IMR-90 (cell line): ENCODE results near the gene SLC9A3. TPM values are rescaled to one million over a fixed set of nuclear protein-coding genes. Genes with fewer than 3 reads are reported as not detected.

ENCODE experiments used
- ATAC-seq: fragments of 200-7000 bp; cut with Tn5 transposase; 2 replicates; pipeline ENCODE4 v1.9.1; 2020; ENCODE audit warnings: low read depth, mild to moderate bottlenecking, moderate library complexity
- BruUV-seq: library from RNA; stranded (reverse); fragments of 400-500 nt; replicated peaks from 2 replicates; lab custom pipeline; 2021; lab: Mats Ljungman, UMichigan
- CTCF ChIA-PET: fragments of 300-600 bp; formaldehyde crosslinking; extraction: SDS; loops from one replicate; lab custom pipeline; 2021; ENCODE audit warnings: antibody characterized with exemption; lab: Yijun Ruan, JAX
- POLR2A ChIA-PET: fragments of 300-600 bp; sonication (Branson Sonifier 250); formaldehyde crosslinking; loops from one replicate; lab custom pipeline; 2022; ENCODE audit warnings: antibody characterized with exemption; ENCODE audit not compliant: unreplicated experiment; lab: Charles Lee
- DNase-seq: peaks from one replicate; pipeline ENCODE4 v3.0.0; 2013
- H2AFZ ChIP-seq: replicated peaks from 2 replicates; pipeline ENCODE3; 2013; ENCODE audit warnings: low read length, mild to moderate bottlenecking; ENCODE audit not compliant: poor library complexity
- H2AK5ac ChIP-seq: 2 replicates; pipeline ENCODE4 v1.6.1; 2013; ENCODE audit warnings: low read depth, low read length, inconsistent platforms
- H2AK9ac ChIP-seq: replicated peaks from 2 replicates; pipeline ENCODE3; 2013; ENCODE audit warnings: mild to moderate bottlenecking, low read depth, low read length, moderate library complexity; ENCODE audit not compliant: poor library complexity
- H2BK120ac ChIP-seq: 2 replicates; pipeline ENCODE4 v1.6.1; 2013; ENCODE audit warnings: low read depth, low read length, inconsistent platforms
- H2BK15ac ChIP-seq: 3 replicates; pipeline ENCODE4 v1.6.1; 2013; ENCODE audit warnings: low read depth, low read length, inconsistent platforms
- H2BK20ac ChIP-seq: 2 replicates; pipeline ENCODE4 v1.6.1; 2013; ENCODE audit warnings: low read depth, mild to moderate bottlenecking, inconsistent platforms, low read length, moderate library complexity
- H2BK5ac ChIP-seq: 2 replicates; pipeline ENCODE4 v1.6.1; 2013; ENCODE audit warnings: mild to moderate bottlenecking, low read depth, low read length, inconsistent platforms; ENCODE audit not compliant: poor library complexity, severe bottlenecking
- H3K14ac ChIP-seq: replicated peaks from 2 replicates; pipeline ENCODE4 v1.6.1; 2013; ENCODE audit warnings: low read depth, low read length, inconsistent platforms
- H3K18ac ChIP-seq: 2 replicates; pipeline ENCODE4 v1.6.1; 2013; ENCODE audit warnings: low read depth, low read length, control low read depth
- H3K23ac ChIP-seq: 2 replicates; pipeline ENCODE4 v1.6.1; 2013; ENCODE audit warnings: low read depth, low read length, inconsistent platforms
- H3K27ac ChIP-seq: 2 replicates; pipeline ENCODE4 v1.5.1; 2013; ENCODE audit warnings: mild to moderate bottlenecking, control low read depth, low read length; ENCODE audit not compliant: insufficient read depth
- H3K27me3 ChIP-seq: 2 replicates; pipeline ENCODE4 v1.6.1; 2013; ENCODE audit warnings: low read length; ENCODE audit not compliant: control insufficient read depth, insufficient read depth
- H3K36me3 ChIP-seq: 2 replicates; pipeline ENCODE4 v1.6.1; 2013; ENCODE audit warnings: low read length, mixed read lengths; ENCODE audit not compliant: control insufficient read depth, insufficient read depth
- H3K4ac ChIP-seq: 2 replicates; pipeline ENCODE4 v1.6.1; 2013; ENCODE audit warnings: low read depth, low read length, inconsistent platforms
- H3K4me1 ChIP-seq: 2 replicates; pipeline ENCODE4 v1.6.1; 2013; ENCODE audit warnings: low read length, mixed read lengths; ENCODE audit not compliant: control insufficient read depth, insufficient read depth
- H3K4me2 ChIP-seq: 2 replicates; pipeline ENCODE4 v1.6.1; 2013; ENCODE audit warnings: low read depth, mild to moderate bottlenecking, control low read depth, low read length, moderate library complexity
- H3K4me3 ChIP-seq: 2 replicates; pipeline ENCODE4 v1.5.1; 2013; ENCODE audit warnings: low read depth, mild to moderate bottlenecking, control low read depth, low read length, moderate library complexity; ENCODE audit not compliant: insufficient read depth
- H3K56ac ChIP-seq: 2 replicates; pipeline ENCODE4 v1.6.1; 2013; ENCODE audit warnings: low read length, inconsistent platforms; ENCODE audit not compliant: insufficient read depth; ENCODE audit errors: extremely low read depth
- H3K79me1 ChIP-seq, 2 experiments: 2 replicates each; pipeline ENCODE4 v1.6.1; 2013; ENCODE audit warnings: low read length in 2 of 2, inconsistent platforms in 1 of 2, low read depth in 1 of 2
- H3K9ac ChIP-seq: 2 replicates; pipeline ENCODE4 v1.6.1; 2013; ENCODE audit warnings: low read depth, low read length, control low read depth
- H3K9me1 ChIP-seq: 2 replicates; pipeline ENCODE4 v1.6.1; 2013; ENCODE audit warnings: low read length, inconsistent platforms; ENCODE audit not compliant: insufficient read depth
- H3K9me3 ChIP-seq: 2 replicates; pipeline ENCODE4 v1.6.1; 2013; ENCODE audit warnings: low read length; ENCODE audit not compliant: control insufficient read depth, insufficient read depth
- H4K20me1 ChIP-seq: 2 replicates; pipeline ENCODE4 v1.6.1; 2013; ENCODE audit warnings: low read length, inconsistent platforms; ENCODE audit not compliant: insufficient read depth
- H4K5ac ChIP-seq: 2 replicates; pipeline ENCODE4 v1.6.1; 2013; ENCODE audit warnings: mild to moderate bottlenecking, low read depth, low read length, control low read depth
- H4K8ac ChIP-seq, 2 experiments: 2 replicates each; pipeline ENCODE4 v1.6.1; 2013; ENCODE audit warnings: low read depth in 2 of 2, low read length in 2 of 2, control low read depth in 1 of 2, inconsistent platforms in 1 of 2
- H4K91ac ChIP-seq: 2 replicates; pipeline ENCODE4 v1.6.1; 2013; ENCODE audit warnings: low read depth, low read length, inconsistent platforms; ENCODE audit not compliant: insufficient read depth
- CEBPB ChIP-seq: IDR thresholded peaks from 2 replicates; pipeline ENCODE4 v1.6.1; 2012; ENCODE audit warnings: low read depth, low read length, improper control_type of control experiment
- FOS ChIP-seq: fragments of 150-350 bp; IDR thresholded peaks from 2 replicates; pipeline ENCODE4 v1.6.1; 2016; ENCODE audit warnings: low read depth, low read length
- MXI1 ChIP-seq: IDR thresholded peaks from 2 replicates; pipeline ENCODE4 v1.6.1; 2012; ENCODE audit warnings: low read depth, mild to moderate bottlenecking, low read length, moderate library complexity, borderline replicate concordance
- POLR2A ChIP-seq: IDR thresholded peaks from 2 replicates; pipeline ENCODE4 v1.6.1; 2012; ENCODE audit warnings: mild to moderate bottlenecking, low read depth, low read length
- RAD21 ChIP-seq: IDR thresholded peaks from 2 replicates; pipeline ENCODE4 v1.6.1; 2012; ENCODE audit warnings: low read length, improper control_type of control experiment
- RFX5 ChIP-seq: IDR thresholded peaks from 2 replicates; pipeline ENCODE4 v1.8.0; 2012; ENCODE audit warnings: low read depth, mild to moderate bottlenecking, low read length, moderate library complexity
- SMC3 ChIP-seq: fragments of 150-350 bp; IDR thresholded peaks from 2 replicates; pipeline ENCODE4 v1.6.1; 2016; ENCODE audit warnings: low read depth, mild to moderate bottlenecking, antibody characterized with exemption, low read length, moderate library complexity
- WGBS, 2 experiments: methylation state at CpG; one replicate each; pipeline versions ENCODE4 v1.1.5 to v1.1.7; 2013; ENCODE audit warnings: missing lambda C conversion rate in 2 of 2; ENCODE audit not compliant: insufficient read length in 1 of 2; ENCODE audit errors: extremely low coverage in 2 of 2; 5-methylcytosine and 5-hydroxymethylcytosine counted together
- dilution Hi-C: fragments of 300-500 bp; cut with HindIII; formaldehyde crosslinking; loops from one replicate; pipeline ENCODE4 v1.14.3; 2018; ENCODE audit warnings: low sequenced_read_pairs; ENCODE audit not compliant: unreplicated experiment
- in situ Hi-C: fragments of 300-500 bp; cut with MboI; formaldehyde crosslinking; loops from 3 replicates; pipeline ENCODE4 v1.14.3; 2019; ENCODE audit warnings: low sequenced_read_pairs, inconsistent platforms, mixed read lengths
- intact Hi-C: fragments of 100-400 bp; cut with micrococcal nuclease; formaldehyde crosslinking; loops from 2 replicates; pipeline ENCODE4 v1.10.0; 2022
- polyA plus RNA-seq, 3 experiments: library from polyadenylated mRNA; depleted of rRNA; stranded (reverse); fragments of >200 nt; gene quantifications; 2 replicates each; pipeline ENCODE4 v1.2.3, GENCODE V29; 2012; ENCODE audit warnings: low replicate concordance in 1 of 3
- total RNA-seq: library from RNA; depleted of rRNA; stranded (reverse); fragments of >200 nt; gene quantifications from 2 replicates; pipeline ENCODE4 v1.2.3, GENCODE V29; 2012
- TF ChIP-seq, protein P1 (sequence below): conservative IDR thresholded peaks from 2 replicates; pipeline ENCODE4 v1.5.1; 2012; ENCODE audit warnings: mild to moderate bottlenecking, low read depth, low read length, improper control_type of control experiment
- TF ChIP-seq, protein P2 (sequence below): fragments of 150-350 bp; IDR thresholded peaks from 2 replicates; pipeline ENCODE4 v1.6.1; 2017; ENCODE audit warnings: mild to moderate bottlenecking, antibody characterized with exemption, low read length, low read depth

SLC9A3 gene
- total and polyA plus RNA-seq, 2 of the 4 experiments (the other 2 are of a cell fraction), result 0.72 to 1.5 TPM

GRCh38 chr5:432928-433791, 91.1 kb downstream of the SLC9A3 start (continued):
- TF ChIP-seq SMC3, result no peak
- no peak for TF ChIP-seq RAD21
- no peak for TF ChIP-seq CEBPB

GRCh38 chr5:432201-432927, 91.9 kb downstream of the SLC9A3 start:
- POLR2A ChIA-PET, result no interaction called here
- TF ChIP-seq FOS (no peak), RFX5 (no peak), MXI1 (no peak), SMC3 (no peak), POLR2A (no peak)
- TF ChIP-seq, protein P1, sequence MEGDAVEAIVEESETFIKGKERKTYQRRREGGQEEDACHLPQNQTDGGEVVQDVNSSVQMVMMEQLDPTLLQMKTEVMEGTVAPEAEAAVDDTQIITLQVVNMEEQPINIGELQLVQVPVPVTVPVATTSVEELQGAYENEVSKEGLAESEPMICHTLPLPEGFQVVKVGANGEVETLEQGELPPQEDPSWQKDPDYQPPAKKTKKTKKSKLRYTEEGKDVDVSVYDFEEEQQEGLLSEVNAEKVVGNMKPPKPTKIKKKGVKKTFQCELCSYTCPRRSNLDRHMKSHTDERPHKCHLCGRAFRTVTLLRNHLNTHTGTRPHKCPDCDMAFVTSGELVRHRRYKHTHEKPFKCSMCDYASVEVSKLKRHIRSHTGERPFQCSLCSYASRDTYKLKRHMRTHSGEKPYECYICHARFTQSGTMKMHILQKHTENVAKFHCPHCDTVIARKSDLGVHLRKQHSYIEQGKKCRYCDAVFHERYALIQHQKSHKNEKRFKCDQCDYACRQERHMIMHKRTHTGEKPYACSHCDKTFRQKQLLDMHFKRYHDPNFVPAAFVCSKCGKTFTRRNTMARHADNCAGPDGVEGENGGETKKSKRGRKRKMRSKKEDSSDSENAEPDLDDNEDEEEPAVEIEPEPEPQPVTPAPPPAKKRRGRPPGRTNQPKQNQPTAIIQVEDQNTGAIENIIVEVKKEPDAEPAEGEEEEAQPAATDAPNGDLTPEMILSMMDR, result no peak
- TF ChIP-seq, protein P2, sequence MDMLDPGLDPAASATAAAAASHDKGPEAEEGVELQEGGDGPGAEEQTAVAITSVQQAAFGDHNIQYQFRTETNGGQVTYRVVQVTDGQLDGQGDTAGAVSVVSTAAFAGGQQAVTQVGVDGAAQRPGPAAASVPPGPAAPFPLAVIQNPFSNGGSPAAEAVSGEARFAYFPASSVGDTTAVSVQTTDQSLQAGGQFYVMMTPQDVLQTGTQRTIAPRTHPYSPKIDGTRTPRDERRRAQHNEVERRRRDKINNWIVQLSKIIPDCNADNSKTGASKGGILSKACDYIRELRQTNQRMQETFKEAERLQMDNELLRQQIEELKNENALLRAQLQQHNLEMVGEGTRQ, result no peak
- BruUV-seq, result no TSS peak
- H3K27ac ChIP-seq, result no peak overlapping the region
- H3K27me3 ChIP-seq, result no peaks in the 10 kb centered on the region
- H3K4me3 ChIP-seq, result no peak overlapping the region
- no peak overlapping the region for H2BK5ac ChIP-seq
- no peak for DNase-seq
- H2BK15ac ChIP-seq, result no peak overlapping the region
- no peak overlapping the region for H3K23ac ChIP-seq
- H3K4me2 ChIP-seq, result no peak overlapping the region
- peaks cover 0 to 40% of the 10 kb centered on the region in 2 experiments; a peak in 2 of 4 replicates for H3K79me1 ChIP-seq
- peaks cover 10% of the 10 kb centered on the region for H3K4me1 ChIP-seq
- no peak overlapping the region; the same call in 1 of the 2 replicates for H2BK120ac ChIP-seq
- H2AK9ac ChIP-seq, result peak overlapping the region; percentile 69
- intact Hi-C loops (no loop called here), dilution Hi-C loops (no loop called here), in situ Hi-C loops (no loop called here)
- H4K8ac ChIP-seq, result no peak overlapping the region
- 0 out of 2 replicates have a peak overlapping the region, but pooled peaks have one; percentile 0 for H2AK5ac ChIP-seq
- no peak overlapping the region for H3K14ac ChIP-seq
- H3K9me1 ChIP-seq, result peaks cover 9% of the 10 kb centered on the region; the same call in 1 of the 2 replicates
- no peak overlapping the region for H3K18ac ChIP-seq
- no peak overlapping the region for H2AFZ ChIP-seq
- peaks cover 62% of the 10 kb centered on the region for H3K36me3 ChIP-seq
- 100% methylated on average over 1 of the region's 18 CpGs; no CpG with 5 or more reads in 1 of the 2 experiments for WGBS, 2 experiments
- no peak for ATAC-seq
- no peak overlapping the region for H3K9ac ChIP-seq
- no peaks in the 10 kb centered on the region; the same call in 1 of the 2 replicates for H4K20me1 ChIP-seq
- H2BK20ac ChIP-seq, result no peak overlapping the region
- no peak overlapping the region for H4K91ac ChIP-seq
- no peaks in the 10 kb centered on the region for H3K9me3 ChIP-seq
- CTCF ChIA-PET, result no interaction called here
- H3K56ac ChIP-seq, result no peak overlapping the region
- H4K5ac ChIP-seq, result no peak overlapping the region
- no peak overlapping the region for H3K4ac ChIP-seq
